ENCODE data around the gene DUT.

The DUT gene

GRCh38 chr15:48331796-48332641 lies 790 bp downstream of the DUT start:
- peak; percentile 79 for DNase-seq (ENCODE audit: low read depth)
- H3K36me3 ChIP-seq (ENCODE audit: control insufficient read depth, insufficient read depth, low read length, severe bottlenecking), result peaks cover 24% of the 10 kb centered on the region
- H3K9me3 ChIP-seq (ENCODE audit: control insufficient read depth, low read length), result no peaks in the 10 kb centered on the region
- peak overlapping the region; percentile 93 for H3K4me3 ChIP-seq (ENCODE audit: low read length)
- no peaks in the 10 kb centered on the region for H3K27me3 ChIP-seq (replicated peaks; ENCODE audit: control insufficient read depth, insufficient read depth, low read length)
- H3K9ac ChIP-seq (ENCODE audit: low read length), result peak overlapping the region; percentile 95
- peaks cover 15% of the 10 kb centered on the region for H3K4me1 ChIP-seq (ENCODE audit: control insufficient read depth, insufficient read depth, low read length)

- Histone ChIP-seq H3K9me3 (ENCODE audit: control insufficient read depth, low read length) (no peaks in the 10 kb centered on the region), H3K4me3 (ENCODE audit: low read length) (peak overlapping the region; percentile 93)
Observed at GRCh38 chr15:48332642-48333034, 1.4 kb downstream of the DUT start.

GRCh38 chr15:48333540-48333939 lies 2.3 kb downstream of the DUT start:
- DNase-seq (ENCODE audit: low read depth), result no peak
- Histone ChIP-seq H3K4me1 (ENCODE audit: control insufficient read depth, insufficient read depth, low read length) (peaks cover 23% of the 10 kb centered on the region), H3K36me3 (ENCODE audit: control insufficient read depth, insufficient read depth, low read length, severe bottlenecking) (peaks cover 34% of the 10 kb centered on the region), H3K27me3 (replicated peaks; ENCODE audit: control insufficient read depth, insufficient read depth, low read length) (no peaks in the 10 kb centered on the region), H3K9me3 (ENCODE audit: control insufficient read depth, low read length) (no peaks in the 10 kb centered on the region), H3K9ac (ENCODE audit: low read length) (no peak overlapping the region), H3K4me3 (ENCODE audit: low read length) (no peak overlapping the region)

More at GRCh38 chr15:48332642-48333034, 1.4 kb downstream of the DUT start:
- no peaks in the 10 kb centered on the region for H3K27me3 ChIP-seq (replicated peaks; ENCODE audit: control insufficient read depth, insufficient read depth, low read length)
- peaks cover 20% of the 10 kb centered on the region for H3K4me1 ChIP-seq (ENCODE audit: control insufficient read depth, insufficient read depth, low read length)
- H3K9ac ChIP-seq (ENCODE audit: low read length), result peak overlapping the region; percentile 95
- DNase-seq (ENCODE audit: low read depth), result no peak
- H3K36me3 ChIP-seq (ENCODE audit: control insufficient read depth, insufficient read depth, low read length, severe bottlenecking), result peaks cover 26% of the 10 kb centered on the region

GRCh38 chr15:48334260-48334659 lies 3.0 kb downstream of the DUT start:
- Histone ChIP-seq H3K36me3 (ENCODE audit: control insufficient read depth, insufficient read depth, low read length, severe bottlenecking) (peaks cover 34% of the 10 kb centered on the region), H3K27me3 (replicated peaks; ENCODE audit: control insufficient read depth, insufficient read depth, low read length) (no peaks in the 10 kb centered on the region), H3K4me3 (ENCODE audit: low read length) (no peak overlapping the region), H3K4me1 (ENCODE audit: control insufficient read depth, insufficient read depth, low read length) (peaks cover 23% of the 10 kb centered on the region), H3K9me3 (ENCODE audit: control insufficient read depth, low read length) (no peaks in the 10 kb centered on the region), H3K9ac (ENCODE audit: low read length) (no peak overlapping the region)
- no peak for DNase-seq (ENCODE audit: low read depth)

GRCh38 chr15:48336940-48337339 lies 5.7 kb downstream of the DUT start:
- Histone ChIP-seq H3K9me3 (ENCODE audit: control insufficient read depth, low read length) (no peaks in the 10 kb centered on the region), H3K9ac (ENCODE audit: low read length) (no peak overlapping the region), H3K4me3 (ENCODE audit: low read length) (no peak overlapping the region), H3K4me1 (ENCODE audit: control insufficient read depth, insufficient read depth, low read length) (peaks cover 15% of the 10 kb centered on the region), H3K27me3 (replicated peaks; ENCODE audit: control insufficient read depth, insufficient read depth, low read length) (no peaks in the 10 kb centered on the region), H3K36me3 (ENCODE audit: control insufficient read depth, insufficient read depth, low read length, severe bottlenecking) (peaks cover 53% of the 10 kb centered on the region)
- peak; percentile 19 for DNase-seq (ENCODE audit: low read depth)

GRCh38 chr15:48337607-48338006 lies 6.4 kb downstream of the DUT start:
- Histone ChIP-seq H3K27me3 (replicated peaks; ENCODE audit: control insufficient read depth, insufficient read depth, low read length) (no peaks in the 10 kb centered on the region), H3K36me3 (ENCODE audit: control insufficient read depth, insufficient read depth, low read length, severe bottlenecking) (peaks cover 58% of the 10 kb centered on the region)

DNA sequence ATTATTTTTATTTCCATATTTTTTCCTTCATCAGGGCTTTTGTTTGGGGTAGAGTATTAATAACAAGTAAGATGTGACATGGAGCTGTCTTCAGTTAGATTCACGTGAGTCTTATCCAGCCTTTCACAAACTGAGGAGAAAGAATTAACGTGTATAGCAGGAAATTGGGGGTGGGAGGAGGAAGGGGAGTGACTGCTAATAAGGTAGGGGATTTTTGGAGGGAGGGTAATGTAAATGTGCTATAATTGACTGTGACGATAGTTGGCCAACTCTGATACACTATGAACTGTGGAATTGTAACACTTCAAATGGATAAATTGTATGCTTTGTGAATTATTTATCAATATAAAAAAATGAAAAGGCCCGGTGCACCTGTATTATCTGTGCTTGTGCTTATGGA lies 8.9 kb downstream of the DUT start:
- Histone ChIP-seq H3K4me1 (ENCODE audit: control insufficient read depth, insufficient read depth, low read length) (peaks cover 7% of the 10 kb centered on the region), H3K9me3 (ENCODE audit: control insufficient read depth, low read length) (no peaks in the 10 kb centered on the region), H3K4me3 (ENCODE audit: low read length) (no peak overlapping the region), H3K27me3 (replicated peaks; ENCODE audit: control insufficient read depth, insufficient read depth, low read length) (no peaks in the 10 kb centered on the region), H3K9ac (ENCODE audit: low read length) (no peak overlapping the region), H3K36me3 (ENCODE audit: control insufficient read depth, insufficient read depth, low read length, severe bottlenecking) (peaks cover 59% of the 10 kb centered on the region)
- no peak for DNase-seq (ENCODE audit: low read depth)

More at GRCh38 chr15:48337607-48338006, 6.4 kb downstream of the DUT start:
- peak; percentile 45 for DNase-seq (ENCODE audit: low read depth)
- peaks cover 9% of the 10 kb centered on the region for H3K4me1 ChIP-seq (ENCODE audit: control insufficient read depth, insufficient read depth, low read length)
- no peak overlapping the region for H3K9ac ChIP-seq (ENCODE audit: low read length)
- H3K9me3 ChIP-seq (ENCODE audit: control insufficient read depth, low read length), result no peaks in the 10 kb centered on the region
- no peak overlapping the region for H3K4me3 ChIP-seq (ENCODE audit: low read length)

DNA sequence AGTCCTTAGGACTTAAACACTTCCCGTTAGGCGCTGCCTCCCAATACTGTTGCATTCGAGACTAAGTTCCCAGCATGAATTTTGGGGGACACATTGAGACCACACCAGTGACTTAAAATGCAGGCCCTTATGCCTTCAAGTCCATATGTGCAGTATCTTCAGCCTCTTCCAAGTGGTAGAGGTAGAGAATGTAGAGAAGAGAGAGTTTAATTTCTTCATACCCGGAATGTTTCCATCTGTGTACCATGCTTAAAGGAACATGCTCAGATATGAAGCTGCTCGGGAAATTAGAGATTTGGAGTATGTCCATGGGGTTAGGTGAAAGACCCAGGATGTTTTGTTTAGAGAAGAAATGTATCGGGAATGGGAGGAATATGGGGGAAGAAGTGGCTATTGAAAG lies 12.6 kb downstream of the DUT start:
- H3K9me3 ChIP-seq (ENCODE audit: control insufficient read depth, low read length), result no peaks in the 10 kb centered on the region
- no peak for DNase-seq (ENCODE audit: low read depth)
- H3K4me3 ChIP-seq (ENCODE audit: low read length), result no peak overlapping the region
- no peak overlapping the region for H3K9ac ChIP-seq (ENCODE audit: low read length)
- no peaks in the 10 kb centered on the region for H3K27me3 ChIP-seq (replicated peaks; ENCODE audit: control insufficient read depth, insufficient read depth, low read length)
- no peaks in the 10 kb centered on the region for H3K4me1 ChIP-seq (ENCODE audit: control insufficient read depth, insufficient read depth, low read length)
- H3K36me3 ChIP-seq (ENCODE audit: control insufficient read depth, insufficient read depth, low read length, severe bottlenecking), result peaks cover 38% of the 10 kb centered on the region

- DNase-seq (ENCODE audit: low read depth), result no peak
- Histone ChIP-seq H3K4me3 (ENCODE audit: low read length) (no peak overlapping the region), H3K9ac (ENCODE audit: low read length) (no peak overlapping the region), H3K9me3 (ENCODE audit: control insufficient read depth, low read length) (no peaks in the 10 kb centered on the region), H3K27me3 (replicated peaks; ENCODE audit: control insufficient read depth, insufficient read depth, low read length) (no peaks in the 10 kb centered on the region), H3K36me3 (ENCODE audit: control insufficient read depth, insufficient read depth, low read length, severe bottlenecking) (peaks cover 31% of the 10 kb centered on the region), H3K4me1 (ENCODE audit: control insufficient read depth, insufficient read depth, low read length) (no peaks in the 10 kb centered on the region)
Observed at GRCh38 chr15:48345516-48345915, 14.3 kb downstream of the DUT start.

GRCh38 chr15:48352474-48353072 lies 21.3 kb downstream of the DUT start:
- H3K9ac ChIP-seq (ENCODE audit: low read length), result no peak overlapping the region
- no peaks in the 10 kb centered on the region for H3K9me3 ChIP-seq (ENCODE audit: control insufficient read depth, low read length)
- H3K4me3 ChIP-seq (ENCODE audit: low read length), result peak overlapping the region; percentile 62
- peaks cover 25% of the 10 kb centered on the region for H3K4me1 ChIP-seq (ENCODE audit: control insufficient read depth, insufficient read depth, low read length)
- peak; percentile 87 for DNase-seq (ENCODE audit: low read depth)
- H3K36me3 ChIP-seq (ENCODE audit: control insufficient read depth, insufficient read depth, low read length, severe bottlenecking), result no peaks in the 10 kb centered on the region
- H3K27me3 ChIP-seq (replicated peaks; ENCODE audit: control insufficient read depth, insufficient read depth, low read length), result no peaks in the 10 kb centered on the region

DNA sequence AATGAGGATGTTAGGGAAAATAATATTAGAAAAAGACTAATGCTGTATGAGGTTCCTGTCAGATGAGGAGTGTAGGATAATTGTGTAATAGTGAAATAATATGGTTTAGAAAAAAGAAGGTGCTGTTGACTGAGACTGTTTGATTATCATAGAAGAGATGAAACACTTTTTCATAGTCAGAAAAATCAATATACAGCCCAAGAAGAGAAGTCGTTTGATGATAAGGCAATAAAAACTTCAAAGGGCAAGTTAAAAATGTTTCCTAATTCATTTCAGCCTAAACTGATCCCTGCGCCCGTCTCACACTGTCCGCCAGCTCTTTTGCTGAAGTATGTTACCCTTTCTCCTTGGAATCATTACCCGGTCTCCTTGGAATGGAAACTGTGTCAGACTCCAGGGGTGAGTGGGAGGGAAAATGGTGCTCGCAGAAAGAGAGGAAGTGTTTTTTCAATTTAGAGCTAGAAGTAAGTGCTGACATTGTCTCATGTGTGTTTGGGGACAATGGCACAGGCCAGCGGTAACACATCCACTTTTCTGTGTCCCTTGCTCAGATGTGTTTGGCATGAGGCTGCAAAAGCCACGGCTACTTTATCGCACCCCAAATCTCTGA lies 23.6 kb downstream of the DUT start:
- no peaks in the 10 kb centered on the region for H3K9me3 ChIP-seq (ENCODE audit: control insufficient read depth, low read length)
- no peaks in the 10 kb centered on the region for H3K36me3 ChIP-seq (ENCODE audit: control insufficient read depth, insufficient read depth, low read length, severe bottlenecking)
- peak overlapping the region; percentile 39 for H3K9ac ChIP-seq (ENCODE audit: low read length)
- H3K4me3 ChIP-seq (ENCODE audit: low read length), result peak overlapping the region; percentile 40
- no peaks in the 10 kb centered on the region for H3K27me3 ChIP-seq (replicated peaks; ENCODE audit: control insufficient read depth, insufficient read depth, low read length)
- H3K4me1 ChIP-seq (ENCODE audit: control insufficient read depth, insufficient read depth, low read length), result peaks cover 39% of the 10 kb centered on the region
- DNase-seq (ENCODE audit: low read depth), result no peak
